ENCODE data around the gene CYREN. TPM values are rescaled to one million over a fixed set of nuclear protein-coding genes. Genes with fewer than 3 reads are reported as not detected.

Gene CYREN
- polyA plus RNA-seq, 1 donor (not counting 4 experiments of a cell fraction or from before 2014, with no cell fraction given), result 41.7 TPM

GRCh38 chr7:135178364-135178763 lies 7.9 kb upstream of the CYREN start:
- peaks cover 34% of the 10 kb centered on the region for H3K4me1 ChIP-seq (ENCODE audit: control insufficient read depth, extremely low read depth, insufficient read depth, low read length)
- H2AFZ ChIP-seq (ENCODE audit: control insufficient read depth, low read length), result no peak overlapping the region
- H3K36me3 ChIP-seq (ENCODE audit: control insufficient read depth in 2 of 2, extremely low read depth in 1 of 2, insufficient read depth in 2 of 2, low read length in 2 of 2), result peaks cover 2 to 16% of the 10 kb centered on the region in 2 experiments
- H3K4me2 ChIP-seq (ENCODE audit: control insufficient read depth, extremely low read depth, insufficient read depth, low read depth, low read length), result no peak overlapping the region
- H3K9me1 ChIP-seq (ENCODE audit: control insufficient read depth, extremely low read depth, insufficient read depth, low read length), result no peaks in the 10 kb centered on the region
- dilution Hi-C loops (cut with MboI; ENCODE audit: extremely low pct_ligation_motif_present, low sequenced_read_pairs), result no loop called here
- H3K9me3 ChIP-seq (ENCODE audit: control insufficient read depth, low read depth, low read length), result peaks cover 23% of the 10 kb centered on the region
- no peaks in the 10 kb centered on the region for H3K27me3 ChIP-seq (ENCODE audit: control insufficient read depth, extremely low read depth, insufficient read depth, low read length)
- H3K9ac ChIP-seq (ENCODE audit: control insufficient read depth, extremely low read depth, insufficient read depth, low read length), result no peak overlapping the region
- peak overlapping the region; percentile 95 for H3K27ac ChIP-seq (ENCODE audit: control insufficient read depth, insufficient read depth, low read length)
- no peaks in the 10 kb centered on the region for H4K20me1 ChIP-seq (ENCODE audit: control insufficient read depth, extremely low read depth, insufficient read depth, low read length)
- no peak for TF ChIP-seq EZH2 (IDR thresholded peaks at IDR 0.05; ENCODE audit: low read length)
- TF ChIP-seq, protein P1, sequence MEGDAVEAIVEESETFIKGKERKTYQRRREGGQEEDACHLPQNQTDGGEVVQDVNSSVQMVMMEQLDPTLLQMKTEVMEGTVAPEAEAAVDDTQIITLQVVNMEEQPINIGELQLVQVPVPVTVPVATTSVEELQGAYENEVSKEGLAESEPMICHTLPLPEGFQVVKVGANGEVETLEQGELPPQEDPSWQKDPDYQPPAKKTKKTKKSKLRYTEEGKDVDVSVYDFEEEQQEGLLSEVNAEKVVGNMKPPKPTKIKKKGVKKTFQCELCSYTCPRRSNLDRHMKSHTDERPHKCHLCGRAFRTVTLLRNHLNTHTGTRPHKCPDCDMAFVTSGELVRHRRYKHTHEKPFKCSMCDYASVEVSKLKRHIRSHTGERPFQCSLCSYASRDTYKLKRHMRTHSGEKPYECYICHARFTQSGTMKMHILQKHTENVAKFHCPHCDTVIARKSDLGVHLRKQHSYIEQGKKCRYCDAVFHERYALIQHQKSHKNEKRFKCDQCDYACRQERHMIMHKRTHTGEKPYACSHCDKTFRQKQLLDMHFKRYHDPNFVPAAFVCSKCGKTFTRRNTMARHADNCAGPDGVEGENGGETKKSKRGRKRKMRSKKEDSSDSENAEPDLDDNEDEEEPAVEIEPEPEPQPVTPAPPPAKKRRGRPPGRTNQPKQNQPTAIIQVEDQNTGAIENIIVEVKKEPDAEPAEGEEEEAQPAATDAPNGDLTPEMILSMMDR (optimal IDR thresholded peaks at IDR 0.05 in 1 of 3, IDR thresholded peaks at IDR 0.05 in 1 of 3, conservative IDR thresholded peaks at IDR 0.05 in 1 of 3; ENCODE audit: extremely low read depth in 1 of 3, insufficient read depth in 2 of 3, low read length in 3 of 3), result no peak
- FAIRE-seq (no peak), DNase-seq (ENCODE audit: low read depth, low spot score) (no peak)
- H3K79me2 ChIP-seq (ENCODE audit: control insufficient read depth, insufficient read depth, low read length), result no peaks in the 10 kb centered on the region
- no peak overlapping the region for H3K4me3 ChIP-seq (ENCODE audit: control insufficient read depth in 2 of 3, extremely low read depth in 1 of 3, insufficient read depth in 2 of 3, low read depth in 1 of 3, low read length in 3 of 3)

GRCh38 chr7:135177028-135177696 lies 6.7 kb upstream of the CYREN start:
- DNase-seq (ENCODE audit: low read depth, low spot score) (peak; percentile 92), FAIRE-seq (peak; percentile 89)
- H3K9me3 ChIP-seq (ENCODE audit: control insufficient read depth, low read depth, low read length), result peaks cover 17% of the 10 kb centered on the region
- peak overlapping the region; percentile 76 for H3K4me2 ChIP-seq (ENCODE audit: control insufficient read depth, extremely low read depth, insufficient read depth, low read depth, low read length)
- peak overlapping the region; percentile 95 for H3K27ac ChIP-seq (ENCODE audit: control insufficient read depth, insufficient read depth, low read length)
- no peaks in the 10 kb centered on the region for H4K20me1 ChIP-seq (ENCODE audit: control insufficient read depth, extremely low read depth, insufficient read depth, low read length)
- no peaks in the 10 kb centered on the region for H3K9me1 ChIP-seq (ENCODE audit: control insufficient read depth, extremely low read depth, insufficient read depth, low read length)
- peaks cover 2 to 8% of the 10 kb centered on the region in 2 experiments for H3K36me3 ChIP-seq (ENCODE audit: control insufficient read depth in 2 of 2, extremely low read depth in 1 of 2, insufficient read depth in 2 of 2, low read length in 2 of 2)
- peaks cover 34% of the 10 kb centered on the region for H3K4me1 ChIP-seq (ENCODE audit: control insufficient read depth, extremely low read depth, insufficient read depth, low read length)
- H2AFZ ChIP-seq (ENCODE audit: control insufficient read depth, low read length), result peak overlapping the region; percentile 50
- H3K4me3 ChIP-seq (ENCODE audit: control insufficient read depth in 2 of 3, extremely low read depth in 1 of 3, insufficient read depth in 2 of 3, low read depth in 1 of 3, low read length in 3 of 3), result peak overlapping the region in 2 of 3 experiments; percentile 24 to 50
- H3K9ac ChIP-seq (ENCODE audit: control insufficient read depth, extremely low read depth, insufficient read depth, low read length), result peak overlapping the region; percentile 71
- no peaks in the 10 kb centered on the region for H3K27me3 ChIP-seq (ENCODE audit: control insufficient read depth, extremely low read depth, insufficient read depth, low read length)
- dilution Hi-C loops (cut with MboI; ENCODE audit: extremely low pct_ligation_motif_present, low sequenced_read_pairs), result no loop called here
- no peak for TF ChIP-seq EZH2 (IDR thresholded peaks at IDR 0.05; ENCODE audit: low read length)
- TF ChIP-seq, protein P1 (optimal IDR thresholded peaks at IDR 0.05 in 1 of 3, IDR thresholded peaks at IDR 0.05 in 1 of 3, conservative IDR thresholded peaks at IDR 0.05 in 1 of 3; ENCODE audit: extremely low read depth in 1 of 3, insufficient read depth in 2 of 3, low read length in 3 of 3), result no peak
- H3K79me2 ChIP-seq (ENCODE audit: control insufficient read depth, insufficient read depth, low read length), result no peaks in the 10 kb centered on the region
